GM19455 (cell line): ENCODE data around the gene TNFAIP8L3.

Experiments
- ATAC-seq: cut with Tn5 transposase; IDR thresholded peaks from one replicate; pipeline ENCODE4 v1.9.1; 2021; ENCODE audit not compliant: unreplicated experiment

The TNFAIP8L3 gene

DNA sequence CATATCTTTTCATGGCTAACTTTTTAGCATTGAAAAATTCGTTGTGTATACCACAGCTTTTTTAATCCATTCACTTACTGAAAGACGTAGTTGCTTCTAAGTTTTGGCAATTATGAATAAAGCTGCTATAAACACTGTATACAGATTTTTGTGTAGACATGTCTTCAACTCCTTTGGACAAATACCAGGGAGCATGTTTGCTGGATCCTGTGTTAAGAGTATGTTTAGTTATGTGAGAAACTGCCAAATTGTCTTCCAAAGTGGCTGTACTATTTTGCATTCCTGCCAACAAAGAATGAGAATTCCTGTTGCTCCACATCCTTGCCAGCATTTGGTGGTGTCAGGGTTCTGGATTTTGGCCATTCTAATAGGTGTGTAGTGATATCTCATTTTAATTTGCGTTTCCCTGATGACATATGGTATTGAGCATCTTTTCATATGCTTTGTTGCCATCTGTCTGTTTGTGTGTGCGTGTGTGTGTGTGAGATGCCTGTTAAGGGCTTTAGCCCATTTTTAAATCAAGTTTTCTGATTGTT, 87.5 kb downstream of the TNFAIP8L3 start:
- ATAC-seq = no peak
